Naive thymus-derived CD8-positive, alpha-beta T cell (primary cell): ENCODE results near the gene UPK3B. TPM values are rescaled to one million over a fixed set of nuclear protein-coding genes. Genes with fewer than 3 reads are reported as not detected.
"Not testable (repeated sequence)": the region's sequence is repeated elsewhere in the genome, so short reads cannot be mapped to it uniquely, and the experiment has no call there.

Experiments used
- ATAC-seq, 2 donors: fragments of 150-1000 bp; cut with Tn5 transposase in 1 of 2; sonication (Bioruptor Pico), chemical (Tn5 transposase) in 1 of 2; 1 replicate in 1 of 2; 2 replicates in 1 of 2; pipeline ENCODE4 v1.10.0; 2021; ENCODE audit warnings: mild to moderate bottlenecking in 2 of 2, moderate library complexity in 2 of 2
- POLR2A ChIA-PET: fragments of 350-600 bp; sonication (Branson Sonifier 250); formaldehyde crosslinking; loops from one replicate; lab custom pipeline; 2021; ENCODE audit warnings: antibody characterized with exemption; lab: Charles Lee
- DNase-seq, 10 donors: peaks; one replicate each; pipeline versions ENCODE4 v3.0.0 to v3.0.0-alpha.2; 2020 to 2022
- H3K27ac Mint-ChIP-seq, 10 donors: one replicate each; pipeline ENCODE4 v1.8.0; 2020 to 2022; ENCODE audit warnings: mild to moderate bottlenecking in 10 of 10, mixed read lengths in 10 of 10, moderate library complexity in 4 of 10, inconsistent platforms in 1 of 10
- H3K27me3 Mint-ChIP-seq, 5 donors: one replicate each; pipeline ENCODE4 v1.8.0; 2021 to 2022; ENCODE audit warnings: mixed read lengths in 5 of 5
- H3K36me3 Mint-ChIP-seq, 3 donors: one replicate each; pipeline ENCODE4 v1.8.0; 2020 to 2022; ENCODE audit warnings: mixed read lengths in 3 of 3, mild to moderate bottlenecking in 2 of 3, inconsistent platforms in 1 of 3
- H3K4me1 Mint-ChIP-seq, 4 donors: one replicate each; pipeline ENCODE4 v1.8.0; 2021 to 2022; ENCODE audit warnings: mixed read lengths in 4 of 4
- H3K4me3 Mint-ChIP-seq, 10 donors: one replicate each; pipeline ENCODE4 v1.8.0; 2020 to 2022; ENCODE audit warnings: mild to moderate bottlenecking in 10 of 10, mixed read lengths in 10 of 10, moderate library complexity in 6 of 10, inconsistent platforms in 1 of 10
- H3K9me3 Mint-ChIP-seq, 9 donors: one replicate each; pipeline ENCODE4 v1.8.0; 2020 to 2022; ENCODE audit warnings: mixed read lengths in 9 of 9, mild to moderate bottlenecking in 3 of 9, inconsistent platforms in 1 of 9, moderate library complexity in 1 of 9
- polyA plus RNA-seq, 3 donors: library from polyadenylated mRNA; unstranded; fragments of 300-500 nt; fragmentation: Illumina TruSeq; gene quantifications; one replicate each; pipeline ENCODE4 v1.2.3, GENCODE V29; 2021
- total RNA-seq, 8 experiments: library from RNA in 2 of 8; stranded (reverse) in 2 of 8; gene quantifications; one replicate each; pipeline ENCODE4 v1.2.3 and lab custom pipeline; 2021 to 2026

Gene UPK3B
- total and polyA plus RNA-seq, 5 experiments from 2014 or later = 7.3 to 8.4 TPM; not detected in 3

DNA sequence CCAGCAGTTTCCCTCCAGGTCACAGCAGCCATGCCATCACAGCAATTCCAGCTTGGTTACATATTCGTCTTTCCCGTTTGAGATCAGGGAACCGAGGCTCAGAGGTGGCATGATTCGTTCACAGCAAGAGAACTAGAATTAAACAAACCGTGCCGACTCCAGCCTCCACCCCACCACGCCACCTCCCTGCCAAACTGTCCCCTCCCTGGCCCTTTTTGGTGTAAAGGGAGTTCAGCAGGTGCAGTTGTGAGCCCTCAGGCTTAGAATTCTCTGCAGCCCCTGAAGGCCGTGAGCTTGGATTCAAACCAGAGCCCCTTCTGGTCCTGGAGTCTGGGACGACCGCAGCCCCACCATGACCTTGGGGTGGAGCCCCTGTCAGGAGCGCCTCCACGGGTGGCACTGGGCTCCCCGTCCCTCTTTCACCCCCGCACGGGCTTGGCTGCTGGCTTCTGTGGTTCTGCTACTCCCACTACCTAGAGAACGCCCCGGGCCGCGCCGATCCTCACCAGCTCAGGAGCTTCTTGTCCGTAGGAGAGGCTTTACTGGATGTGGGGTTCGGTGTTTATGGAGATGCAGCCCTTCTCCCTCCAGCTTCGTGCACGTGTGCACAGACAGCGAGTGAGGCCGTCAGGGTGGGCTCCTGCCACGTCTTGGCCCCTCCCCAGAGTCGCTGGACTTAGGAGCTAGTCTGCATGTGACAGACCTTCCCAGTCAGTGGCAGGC lies 11.0 kb upstream of the UPK3B start:
- ATAC-seq (peak; percentile 45 to 69), DNase-seq (peak in 2 of 10 donors; percentile 14 to 35)
- H3K4me1 Mint-ChIP-seq, H3K9me3 Mint-ChIP-seq, POLR2A ChIA-PET, H3K36me3 Mint-ChIP-seq, H3K27me3 Mint-ChIP-seq: not testable (repeated sequence)
- Mint-ChIP-seq H3K4me3 (peak overlapping the region in 4 of 10 donors; percentile 46 to 70 (median 58)), H3K27ac (peak overlapping the region in 3 of 10 donors; percentile 48 to 62 (median 53))

DNA sequence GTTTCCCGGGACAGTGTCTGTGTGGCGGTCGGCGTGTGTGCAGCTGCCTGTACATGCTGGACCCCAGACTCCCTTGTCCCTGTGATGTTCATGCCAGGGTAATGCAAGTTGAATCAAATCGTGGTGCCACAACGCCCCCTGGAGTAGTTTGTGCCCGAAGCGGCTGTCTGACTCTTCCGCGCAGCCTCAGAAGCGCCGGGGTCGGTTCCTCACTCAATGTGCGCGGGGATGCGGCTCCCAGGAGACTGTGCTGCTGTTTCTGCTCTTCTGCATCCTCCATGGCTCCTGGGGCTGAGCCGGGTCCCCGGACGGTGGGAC lies 10.5 kb upstream of the UPK3B start:
- H3K36me3 Mint-ChIP-seq, POLR2A ChIA-PET, H3K27me3 Mint-ChIP-seq, H3K9me3 Mint-ChIP-seq, H3K4me1 Mint-ChIP-seq: not testable (repeated sequence)
- DNase-seq (peak in 3 of 10 donors; percentile 13 to 43 (median 36)), ATAC-seq (peak; percentile 69 to 89)
- peak overlapping the region in 4 of 10 donors; percentile 46 to 70 (median 58) for H3K4me3 Mint-ChIP-seq
- H3K27ac Mint-ChIP-seq = peak overlapping the region in 3 of 10 donors; percentile 29 to 53 (median 48)

DNA sequence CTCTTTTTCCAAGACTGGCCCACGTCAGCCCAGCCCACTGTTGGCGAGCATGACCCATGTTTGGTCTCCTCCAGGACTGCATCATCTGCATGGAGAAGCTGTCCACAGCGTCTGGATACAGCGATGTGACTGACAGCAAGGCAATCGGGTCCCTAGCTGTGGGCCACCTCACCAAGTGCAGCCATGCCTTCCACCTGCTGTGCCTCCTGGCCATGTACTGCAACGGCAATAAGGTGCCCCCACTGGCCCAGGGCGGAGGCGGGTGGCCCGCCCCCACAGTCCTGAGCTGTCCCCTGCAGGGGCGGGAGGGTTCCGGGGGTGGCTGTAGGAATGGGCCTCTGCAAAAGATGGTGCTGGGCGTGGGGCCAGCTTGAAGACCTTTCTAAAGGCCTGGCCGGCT lies 8.1 kb upstream of the UPK3B start:
- H3K4me3 Mint-ChIP-seq, H3K9me3 Mint-ChIP-seq, H3K27ac Mint-ChIP-seq, POLR2A ChIA-PET, H3K4me1 Mint-ChIP-seq, H3K27me3 Mint-ChIP-seq, ATAC-seq, DNase-seq: not testable (repeated sequence)
- H3K36me3 Mint-ChIP-seq = peaks cover 0 to 16% (median 2%) of the 10 kb centered on the region in 3 donors

DNA sequence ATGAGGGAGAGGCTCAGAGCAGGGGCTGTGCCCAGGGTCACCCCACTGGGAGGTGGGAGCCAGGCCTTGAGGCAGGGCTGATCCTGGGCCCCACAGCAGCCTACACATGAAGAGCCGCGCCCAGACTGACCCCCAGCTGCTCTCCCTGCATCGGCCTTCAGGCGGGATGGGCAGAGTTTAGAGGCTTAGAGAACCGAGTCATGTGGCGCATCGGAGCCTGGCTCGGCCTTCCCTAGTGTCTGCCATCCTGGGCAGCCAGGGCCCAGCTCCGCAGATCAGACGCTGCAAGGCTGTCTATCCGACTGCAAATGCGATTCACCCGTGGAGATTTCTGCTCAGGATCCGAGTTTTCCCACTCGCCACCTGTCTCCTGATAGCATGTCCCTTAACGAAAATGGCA lies 7.5 kb upstream of the UPK3B start:
- H3K27me3 Mint-ChIP-seq, POLR2A ChIA-PET, H3K9me3 Mint-ChIP-seq, H3K4me1 Mint-ChIP-seq, H3K4me3 Mint-ChIP-seq, DNase-seq, H3K27ac Mint-ChIP-seq, ATAC-seq: not testable (repeated sequence)
- peaks cover 0 to 16% (median 2%) of the 10 kb centered on the region in 3 donors for H3K36me3 Mint-ChIP-seq

DNA sequence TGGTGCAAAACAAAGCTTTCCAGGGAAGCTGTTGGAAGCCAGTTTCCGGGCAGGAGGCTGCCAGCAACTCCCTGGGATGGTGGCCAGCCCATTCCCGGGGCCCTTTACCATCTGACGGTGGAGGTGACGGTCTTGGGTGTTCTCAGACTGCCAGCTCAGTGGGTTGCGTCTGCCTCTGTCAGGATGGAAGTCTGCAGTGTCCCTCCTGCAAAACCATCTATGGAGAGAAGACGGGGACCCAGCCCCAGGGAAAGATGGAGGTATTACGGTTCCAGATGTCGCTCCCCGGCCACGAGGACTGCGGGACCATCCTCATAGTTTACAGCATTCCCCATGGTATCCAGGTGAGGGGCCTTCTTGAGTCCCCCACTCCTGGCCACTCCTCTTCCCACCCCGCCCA lies 7.1 kb upstream of the UPK3B start:
- DNase-seq, POLR2A ChIA-PET, H3K27me3 Mint-ChIP-seq, H3K27ac Mint-ChIP-seq, ATAC-seq, H3K4me1 Mint-ChIP-seq, H3K4me3 Mint-ChIP-seq, H3K9me3 Mint-ChIP-seq: not testable (repeated sequence)
- H3K36me3 Mint-ChIP-seq = peaks cover 0 to 16% (median 2%) of the 10 kb centered on the region in 3 donors

DNA sequence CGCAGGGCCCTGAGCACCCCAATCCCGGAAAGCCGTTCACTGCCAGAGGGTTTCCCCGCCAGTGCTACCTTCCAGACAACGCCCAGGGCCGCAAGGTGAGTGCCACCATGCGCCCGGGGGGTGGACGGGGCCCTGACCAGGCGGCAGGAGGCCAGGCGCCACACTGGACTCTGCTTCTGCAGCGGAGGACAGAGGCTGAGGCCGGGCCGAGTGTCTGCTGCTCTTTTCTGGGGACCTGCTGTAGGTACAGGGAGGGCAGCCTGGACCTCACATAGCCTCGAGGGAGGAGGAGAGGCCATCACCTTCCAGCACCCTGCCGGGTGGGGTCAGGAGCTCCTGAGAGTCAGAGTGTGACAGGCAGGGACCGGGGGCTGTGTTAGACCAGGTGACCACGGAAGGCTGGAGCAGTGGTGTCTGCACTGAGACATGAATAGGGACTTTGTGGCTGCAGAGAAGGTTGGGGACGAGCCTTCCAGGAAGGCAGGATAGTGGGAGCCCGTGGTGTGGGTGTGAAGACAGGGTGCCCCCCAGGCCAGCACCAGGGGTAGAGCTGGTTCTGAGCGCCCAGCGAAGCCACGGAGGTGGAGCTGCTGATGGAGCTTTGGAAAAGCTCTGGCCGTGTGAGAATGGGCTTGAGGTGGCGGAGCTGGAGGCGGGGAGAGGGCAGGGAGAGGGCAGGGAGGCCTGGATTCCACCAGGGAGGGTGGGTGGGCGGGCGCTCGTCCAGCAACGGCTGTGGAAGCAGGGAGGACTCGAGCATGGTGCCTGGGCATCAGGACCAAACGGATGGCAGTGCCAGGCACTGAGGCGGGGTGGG lies 5.8 kb upstream of the UPK3B start:
- POLR2A ChIA-PET, H3K9me3 Mint-ChIP-seq, DNase-seq, H3K4me1 Mint-ChIP-seq, ATAC-seq, H3K4me3 Mint-ChIP-seq, H3K27me3 Mint-ChIP-seq: not testable (repeated sequence)
- Mint-ChIP-seq H3K27ac (peak overlapping the region in 2 of 10 donors; percentile 43 to 69), H3K36me3 (peaks cover 0 to 16% (median 2%) of the 10 kb centered on the region in 3 donors)

DNA sequence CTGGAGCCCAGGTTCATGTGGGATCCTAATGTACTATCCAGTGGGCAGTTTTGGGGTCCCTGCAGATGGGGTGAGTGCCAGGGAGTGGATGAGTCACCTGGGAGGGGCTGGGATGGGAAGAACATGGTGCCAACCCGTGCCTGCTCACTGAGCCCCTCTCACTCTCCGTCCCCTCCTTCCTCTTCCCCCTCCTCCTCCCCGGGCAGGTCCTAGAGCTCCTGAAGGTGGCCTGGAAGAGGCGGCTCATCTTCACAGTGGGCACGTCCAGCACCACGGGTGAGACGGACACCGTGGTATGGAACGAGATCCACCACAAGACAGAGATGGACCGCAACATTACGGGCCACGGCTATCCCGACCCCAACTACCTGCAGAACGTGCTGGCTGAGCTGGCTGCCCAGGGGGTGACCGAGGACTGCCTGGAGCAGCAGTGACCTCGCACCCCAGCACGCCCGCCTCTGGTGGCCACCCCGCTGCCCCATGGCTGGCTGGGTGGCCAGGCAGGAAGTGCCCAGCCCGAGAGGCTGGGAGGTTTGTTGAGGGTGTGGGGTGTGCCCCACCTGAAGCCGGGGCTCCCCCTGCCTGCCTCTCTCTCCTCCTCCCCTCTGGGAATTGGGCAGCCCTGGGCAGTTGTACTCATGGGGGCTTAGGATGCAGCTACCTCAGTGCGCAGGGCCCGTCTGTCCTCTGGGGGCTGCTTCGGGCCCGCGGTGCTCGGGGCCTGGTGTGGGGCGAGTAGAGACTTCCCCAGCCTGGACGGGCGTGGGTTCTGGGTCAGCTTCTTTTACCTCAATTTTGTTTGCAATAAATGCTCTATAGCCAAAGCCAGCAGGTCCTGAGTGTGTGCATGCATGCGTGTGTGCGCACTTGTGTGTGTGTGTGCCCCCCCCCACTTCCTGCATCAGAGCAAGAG lies 4.9 kb upstream of the UPK3B start:
- Mint-ChIP-seq H3K27me3 (no peaks in the 10 kb centered on the region), H3K27ac (peak overlapping the region in 1 of 10 donors; percentile 24), H3K36me3 (peaks cover 0 to 16% (median 2%) of the 10 kb centered on the region in 3 donors), H3K9me3 (no peaks in the 10 kb centered on the region), H3K4me3 (no peak overlapping the region), H3K4me1 (peaks cover 0 to 6% (median 5%) of the 10 kb centered on the region in 4 donors)
- ATAC-seq (no peak), DNase-seq (no peak)
- POLR2A ChIA-PET = no interaction called here

DNA sequence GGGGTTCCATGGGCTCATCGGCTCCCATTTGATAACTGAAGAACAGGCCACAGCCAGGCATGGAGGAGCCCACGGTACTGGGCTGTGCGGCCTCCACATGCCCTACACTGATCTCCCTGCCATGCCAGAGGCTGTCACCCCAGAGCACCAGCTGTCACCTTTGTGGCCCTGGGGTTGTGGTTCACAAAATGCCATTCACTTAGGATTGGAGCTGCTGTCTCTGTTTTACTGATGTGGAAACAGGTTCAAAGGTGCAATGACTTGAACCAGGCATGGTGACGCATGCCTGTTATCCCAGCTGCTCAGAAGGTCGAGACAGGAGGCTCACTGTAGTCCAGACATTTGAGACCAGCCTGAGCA lies 4.3 kb upstream of the UPK3B start:
- H3K36me3 Mint-ChIP-seq = peaks cover 0 to 16% (median 2%) of the 10 kb centered on the region in 3 donors
- no peak overlapping the region for H3K4me3 Mint-ChIP-seq
- H3K27ac Mint-ChIP-seq = peak overlapping the region in 1 of 10 donors; percentile 24
- no peak for DNase-seq
- ATAC-seq = no peak
- H3K9me3 Mint-ChIP-seq = no peaks in the 10 kb centered on the region
- POLR2A ChIA-PET = no interaction called here
- no peaks in the 10 kb centered on the region for H3K27me3 Mint-ChIP-seq
- peaks cover 0 to 6% (median 5%) of the 10 kb centered on the region in 4 donors for H3K4me1 Mint-ChIP-seq

DNA sequence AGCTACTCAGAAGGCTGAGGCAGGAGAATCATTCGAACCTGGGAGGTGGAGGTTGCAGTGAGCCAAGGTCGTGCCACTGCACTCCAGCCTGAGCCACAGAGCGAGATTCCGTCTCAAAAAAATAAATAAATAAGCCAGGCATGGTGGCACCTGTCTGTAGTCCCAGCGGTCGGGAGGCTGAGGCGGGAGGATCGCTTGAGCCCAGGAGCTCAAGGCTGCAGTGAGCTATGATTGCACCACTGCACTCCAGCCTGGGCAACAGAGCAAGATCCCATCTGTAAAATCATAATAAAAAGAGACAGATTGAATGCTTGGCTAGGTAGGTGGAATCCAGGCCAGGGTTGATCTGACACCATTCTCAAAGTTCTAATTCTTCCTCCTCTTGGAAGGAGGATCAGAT lies 3.7 kb upstream of the UPK3B start:
- DNase-seq, H3K4me1 Mint-ChIP-seq, POLR2A ChIA-PET, H3K9me3 Mint-ChIP-seq, ATAC-seq, H3K27me3 Mint-ChIP-seq, H3K4me3 Mint-ChIP-seq: not testable (repeated sequence)
- H3K36me3 Mint-ChIP-seq = peaks cover 0 to 14% (median 2%) of the 10 kb centered on the region in 3 donors
- peak overlapping the region in 2 of 10 donors; percentile 37 to 65 for H3K27ac Mint-ChIP-seq

DNA sequence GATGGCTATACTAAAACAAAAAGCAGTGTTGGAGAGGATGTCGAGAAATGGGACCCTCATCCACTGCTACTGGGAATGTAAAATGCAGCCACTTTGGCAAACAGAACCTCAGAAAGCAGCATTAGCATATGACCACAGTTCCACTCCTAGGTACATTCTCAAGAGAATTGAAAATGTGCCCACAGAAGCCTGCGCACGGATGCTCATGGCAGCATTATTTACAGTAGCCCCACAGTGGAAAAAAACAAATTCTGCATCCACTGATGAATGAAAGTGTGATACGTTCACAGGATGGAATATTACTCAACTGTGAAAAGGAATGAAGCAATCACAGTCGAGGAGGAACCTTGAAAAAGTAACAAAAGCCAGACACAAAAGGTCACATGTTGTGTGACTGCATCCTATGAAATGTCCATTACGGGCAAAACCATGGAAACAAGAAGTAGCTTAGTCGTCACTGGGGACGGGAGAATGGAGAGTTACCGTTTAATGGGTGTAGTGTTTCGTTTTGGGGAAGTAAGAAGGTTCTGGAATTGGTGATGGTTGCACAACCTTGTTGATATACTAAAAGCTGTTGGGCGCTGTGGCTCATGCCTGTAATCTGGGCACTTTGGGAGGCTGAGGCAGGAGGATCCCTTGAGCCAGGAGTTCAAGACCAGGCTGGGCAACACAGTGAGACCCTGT lies 2.5 kb upstream of the UPK3B start:
- DNase-seq (no peak), ATAC-seq (no peak)
- POLR2A ChIA-PET = no interaction called here
- Mint-ChIP-seq H3K4me3 (no peak overlapping the region), H3K9me3 (no peaks in the 10 kb centered on the region), H3K36me3 (peaks cover 0 to 9% (median 2%) of the 10 kb centered on the region in 3 donors), H3K4me1 (peaks cover 0 to 6% (median 5%) of the 10 kb centered on the region in 4 donors), H3K27me3 (no peaks in the 10 kb centered on the region), H3K27ac (peak overlapping the region in 1 of 10 donors; percentile 12)

DNA sequence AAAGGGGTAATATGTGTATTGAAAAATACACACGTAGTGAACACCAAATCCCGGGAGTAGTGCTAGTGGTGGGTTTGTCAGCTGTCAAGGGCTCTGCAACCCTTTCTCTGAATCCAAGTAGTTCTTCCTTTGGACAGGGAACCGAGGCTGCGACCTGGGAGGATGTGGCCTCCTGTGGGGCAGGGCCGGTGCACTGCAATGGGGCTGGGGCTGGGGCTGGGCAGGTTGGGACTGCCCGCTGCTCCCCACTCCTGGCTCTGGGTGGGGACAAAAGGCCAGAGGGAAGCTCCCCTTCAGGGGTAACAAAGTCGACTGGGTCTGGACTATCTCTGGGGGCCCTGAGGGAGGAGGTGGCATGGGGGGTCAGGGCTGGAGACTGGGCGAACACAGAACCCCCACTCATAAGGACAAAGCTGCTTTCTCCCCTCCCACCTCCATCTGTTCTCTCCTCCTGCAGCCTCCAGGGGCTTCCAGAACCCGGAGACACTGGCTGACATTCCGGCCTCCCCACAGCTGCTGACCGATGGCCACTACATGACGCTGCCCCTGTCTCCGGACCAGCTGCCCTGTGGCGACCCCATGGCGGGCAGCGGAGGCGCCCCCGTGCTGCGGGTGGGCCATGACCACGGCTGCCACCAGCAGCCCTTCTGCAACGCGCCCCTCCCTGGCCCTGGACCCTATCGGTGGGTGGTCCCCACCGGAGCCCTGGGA lies 1.0 kb downstream of the UPK3B start:
- DNase-seq, H3K36me3 Mint-ChIP-seq, POLR2A ChIA-PET, H3K4me3 Mint-ChIP-seq, H3K4me1 Mint-ChIP-seq, H3K27ac Mint-ChIP-seq, H3K27me3 Mint-ChIP-seq, H3K9me3 Mint-ChIP-seq, ATAC-seq: not testable (repeated sequence)
